ENCODE measurements around the gene ZNF638.

The ZNF638 gene

GRCh38 chr2:71457123-71457915 is 125.7 kb downstream of the ZNF638 start:
- no peak for DNase-seq (ENCODE audit: low read depth)

- DNase-seq (ENCODE audit: low read depth), result no peak
Measured at GRCh38 chr2:71457923-71458322, 126.3 kb downstream of the ZNF638 start.

- no peak for DNase-seq (ENCODE audit: low read depth)
Measured at GRCh38 chr2:71458413-71459083, 127.0 kb downstream of the ZNF638 start.

- DNase-seq (ENCODE audit: low read depth), result no peak
Measured at GRCh38 chr2:71459084-71459431, 127.5 kb downstream of the ZNF638 start.

GRCh38 chr2:71460056-71460455 is 128.5 kb downstream of the ZNF638 start:
- no peak for DNase-seq (ENCODE audit: low read depth)

- DNase-seq (ENCODE audit: low read depth), result no peak
Measured at GRCh38 chr2:71460595-71461303, 129.2 kb downstream of the ZNF638 start.

DNA sequence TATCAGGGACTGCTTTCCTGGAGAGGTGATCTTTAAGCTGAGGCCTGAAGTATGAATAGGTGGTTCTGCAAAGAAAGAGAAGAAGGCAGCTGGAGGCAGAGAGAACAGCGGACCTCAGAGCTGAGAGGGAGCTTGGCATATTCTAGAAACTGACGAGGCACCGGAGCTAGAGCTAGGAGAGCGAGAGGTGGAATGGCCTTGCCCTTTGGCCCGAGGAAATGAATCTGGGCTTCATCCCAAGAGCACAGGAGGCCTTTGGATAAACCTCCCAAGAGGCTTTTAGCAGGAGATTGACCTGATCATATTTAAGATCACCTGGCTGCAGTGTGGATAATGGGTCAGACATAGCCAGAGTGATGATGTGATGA is 129.7 kb downstream of the ZNF638 start:
- DNase-seq (ENCODE audit: low read depth), result no peak

- no peak for DNase-seq (ENCODE audit: low read depth)
Measured at GRCh38 chr2:71462056-71462605, 130.5 kb downstream of the ZNF638 start.

DNA sequence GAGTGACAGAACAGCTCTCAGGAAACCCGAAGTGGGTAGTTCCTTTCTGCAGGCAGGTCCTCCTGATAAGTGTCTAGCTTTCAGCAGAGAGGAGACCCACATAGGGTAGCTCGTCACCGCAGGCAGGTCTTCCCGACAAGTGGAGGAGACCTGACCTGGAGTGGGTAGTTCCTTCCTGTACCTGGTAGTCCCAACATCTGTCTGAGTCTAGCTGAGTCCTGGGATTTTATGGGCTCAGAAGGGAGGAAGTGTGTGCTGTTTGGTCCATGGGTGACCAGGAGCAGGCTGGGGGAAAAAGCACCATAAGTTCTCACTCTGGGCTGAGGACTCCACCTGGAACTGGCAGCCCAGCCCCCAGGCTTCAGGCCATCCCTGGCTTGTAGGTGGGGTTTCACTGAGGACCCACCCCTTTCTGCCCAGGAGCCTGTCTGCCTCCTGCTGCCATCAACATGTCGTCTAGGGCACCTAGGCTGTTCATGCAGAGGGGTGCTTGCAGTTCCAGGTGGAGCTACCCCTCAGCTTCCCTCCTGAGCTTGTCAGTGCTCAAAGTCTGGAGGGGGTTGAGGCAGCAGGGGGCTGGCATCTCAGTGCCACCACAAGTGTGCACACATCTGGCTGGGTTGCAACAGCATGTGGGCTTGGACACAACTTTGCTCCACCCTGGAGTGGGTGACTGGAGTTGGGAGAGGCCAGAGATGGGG is 131.2 kb downstream of the ZNF638 start:
- no peak for DNase-seq (ENCODE audit: low read depth)

DNA sequence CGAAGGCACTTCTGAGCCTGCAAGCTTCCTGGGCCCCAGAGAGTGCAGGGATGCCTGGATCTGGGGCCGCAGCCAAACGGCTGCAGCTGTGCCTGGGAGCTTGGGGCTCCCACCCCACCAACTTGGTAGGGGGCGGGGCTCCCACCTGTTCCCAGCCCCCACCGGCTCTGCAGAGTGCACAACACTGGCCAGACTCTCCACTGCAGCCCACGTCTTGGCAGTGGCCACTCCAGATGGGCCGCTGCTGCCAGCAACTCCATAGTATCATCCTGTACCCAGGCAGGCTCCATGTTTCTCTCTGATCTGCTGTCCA is 131.7 kb downstream of the ZNF638 start:
- no peak for DNase-seq (ENCODE audit: low read depth)

- no peak for DNase-seq (ENCODE audit: low read depth)
Measured at GRCh38 chr2:71464389-71464788, 132.8 kb downstream of the ZNF638 start.

GRCh38 chr2:71465356-71465755 is 133.8 kb downstream of the ZNF638 start:
- no peak for DNase-seq (ENCODE audit: low read depth)

DNA sequence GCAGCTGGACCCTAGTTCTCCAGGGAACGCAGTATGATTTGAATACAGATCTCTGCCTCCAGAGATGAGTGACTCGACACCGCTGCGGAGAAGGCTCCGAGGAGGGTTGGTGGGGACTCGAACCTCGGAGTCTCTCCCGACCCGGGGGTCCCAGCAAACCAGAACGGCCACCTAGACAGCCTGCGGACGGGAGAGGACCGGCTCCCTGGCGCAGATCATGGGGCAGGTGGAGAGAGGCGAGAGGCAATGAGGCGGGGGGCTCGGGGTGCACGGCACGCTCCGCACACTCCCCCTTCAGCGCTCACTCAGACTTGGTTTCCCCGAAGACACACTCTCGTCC is 134.3 kb downstream of the ZNF638 start:
- DNase-seq (ENCODE audit: low read depth), result no peak

DNA sequence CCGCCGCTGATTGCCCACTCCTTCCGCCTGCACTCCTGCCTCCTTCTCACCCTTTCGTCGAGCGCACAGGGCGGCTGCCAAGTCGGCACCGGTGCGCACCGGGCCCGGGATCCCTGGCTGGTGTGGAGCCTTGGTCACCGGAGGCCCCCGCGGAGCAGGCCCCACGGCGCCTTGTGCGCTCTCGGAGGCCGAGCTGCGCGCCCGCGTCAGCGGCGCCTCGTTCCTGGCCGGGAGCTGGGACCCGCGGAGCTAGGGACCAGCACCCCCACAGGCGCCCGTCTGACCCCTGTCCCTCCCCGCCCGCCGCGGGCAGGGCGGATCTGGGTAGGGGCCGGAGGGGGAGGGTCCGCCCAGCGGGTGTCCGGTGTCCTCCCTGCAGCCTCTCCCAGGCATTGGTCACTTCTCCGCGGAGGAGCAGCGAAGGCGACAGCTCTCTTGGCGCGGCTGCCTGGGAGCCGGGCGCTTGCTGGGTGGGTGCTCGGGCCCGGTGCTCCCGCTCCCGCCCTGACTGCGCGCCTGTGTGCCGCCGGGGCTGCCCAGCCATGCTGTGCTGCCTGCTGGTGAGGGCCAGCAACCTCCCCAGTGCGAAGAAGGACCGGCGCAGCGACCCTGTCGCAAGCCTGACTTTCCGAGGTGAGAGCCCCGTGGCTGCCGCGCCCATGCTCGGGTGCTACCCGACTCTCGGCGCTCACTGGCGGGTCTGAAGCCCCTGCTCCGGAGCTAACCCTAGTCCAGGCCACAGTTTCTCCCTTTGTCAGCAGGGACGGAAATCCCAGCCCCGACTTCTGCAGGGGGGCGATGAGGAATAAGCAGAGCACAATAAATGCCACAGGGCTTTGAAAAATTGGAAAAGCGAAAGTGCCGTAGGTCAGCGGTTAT is 135.0 kb downstream of the ZNF638 start:
- DNase-seq (ENCODE audit: low read depth), result no peak

DNA sequence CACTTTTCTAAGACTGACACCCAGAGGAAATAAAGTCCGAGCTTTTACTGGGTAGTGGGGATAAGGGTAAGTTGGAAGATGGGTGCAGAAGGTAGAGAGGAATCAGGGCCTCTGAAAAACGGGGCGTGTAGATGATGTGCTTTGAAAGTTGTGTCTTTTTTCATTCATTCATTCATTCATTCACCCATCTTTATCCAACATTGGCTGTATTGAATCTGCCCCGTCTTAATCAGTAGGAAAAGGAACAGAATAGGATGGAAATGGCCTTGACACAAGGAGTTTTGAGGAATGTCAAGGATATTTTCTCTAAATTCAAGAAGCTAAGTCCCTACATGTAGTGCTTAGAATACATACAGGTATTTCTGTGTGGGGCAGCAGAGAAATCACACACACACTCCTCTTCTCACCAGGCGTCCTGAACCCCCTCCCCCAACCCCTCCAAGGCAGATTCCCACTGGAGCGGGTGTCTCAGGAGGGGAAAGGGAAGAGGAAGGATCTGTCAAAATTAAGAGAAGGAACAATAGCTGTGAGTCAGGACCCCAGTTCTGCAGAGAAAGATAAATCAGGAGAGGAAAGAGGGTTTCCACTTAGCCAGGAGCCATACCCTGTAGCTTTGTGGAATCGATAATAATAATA is 135.7 kb downstream of the ZNF638 start:
- no peak for DNase-seq (ENCODE audit: low read depth)

DNA sequence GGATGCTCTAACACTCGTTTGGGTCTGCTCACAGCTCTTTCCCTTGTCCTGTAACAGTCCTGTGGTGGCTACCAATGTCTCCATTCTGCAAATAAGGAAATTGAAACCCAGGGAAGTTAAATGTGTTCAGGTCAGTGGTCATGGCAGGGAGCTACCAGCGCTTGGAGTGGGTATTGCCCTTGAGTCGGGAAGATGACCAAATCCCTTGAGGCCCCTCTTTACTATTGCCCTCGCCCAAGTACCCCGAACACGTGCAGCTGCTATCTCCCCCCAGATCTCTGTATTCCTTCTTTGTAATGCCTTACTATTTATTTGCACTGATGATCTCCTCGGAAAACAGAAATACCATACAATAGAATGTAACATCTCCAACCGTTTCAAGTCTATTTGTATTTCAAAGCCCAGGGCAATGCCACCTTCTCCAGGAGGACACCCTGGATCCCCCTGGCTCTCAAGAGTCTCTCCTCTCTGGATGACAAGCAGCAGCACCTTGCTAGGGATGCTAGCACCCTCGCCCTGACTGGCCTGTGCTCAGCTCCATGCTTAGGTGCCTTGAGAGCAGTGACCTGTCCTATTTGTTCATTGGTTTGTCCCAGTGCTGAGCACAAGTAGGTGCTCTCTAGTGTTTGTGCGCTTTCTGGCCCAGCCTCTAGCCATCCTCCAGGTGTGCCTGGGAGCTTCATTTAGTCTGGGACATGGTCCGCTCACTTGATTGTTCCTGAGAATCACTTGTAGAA is 136.9 kb downstream of the ZNF638 start:
- DNase-seq (ENCODE audit: low read depth), result no peak

DNA sequence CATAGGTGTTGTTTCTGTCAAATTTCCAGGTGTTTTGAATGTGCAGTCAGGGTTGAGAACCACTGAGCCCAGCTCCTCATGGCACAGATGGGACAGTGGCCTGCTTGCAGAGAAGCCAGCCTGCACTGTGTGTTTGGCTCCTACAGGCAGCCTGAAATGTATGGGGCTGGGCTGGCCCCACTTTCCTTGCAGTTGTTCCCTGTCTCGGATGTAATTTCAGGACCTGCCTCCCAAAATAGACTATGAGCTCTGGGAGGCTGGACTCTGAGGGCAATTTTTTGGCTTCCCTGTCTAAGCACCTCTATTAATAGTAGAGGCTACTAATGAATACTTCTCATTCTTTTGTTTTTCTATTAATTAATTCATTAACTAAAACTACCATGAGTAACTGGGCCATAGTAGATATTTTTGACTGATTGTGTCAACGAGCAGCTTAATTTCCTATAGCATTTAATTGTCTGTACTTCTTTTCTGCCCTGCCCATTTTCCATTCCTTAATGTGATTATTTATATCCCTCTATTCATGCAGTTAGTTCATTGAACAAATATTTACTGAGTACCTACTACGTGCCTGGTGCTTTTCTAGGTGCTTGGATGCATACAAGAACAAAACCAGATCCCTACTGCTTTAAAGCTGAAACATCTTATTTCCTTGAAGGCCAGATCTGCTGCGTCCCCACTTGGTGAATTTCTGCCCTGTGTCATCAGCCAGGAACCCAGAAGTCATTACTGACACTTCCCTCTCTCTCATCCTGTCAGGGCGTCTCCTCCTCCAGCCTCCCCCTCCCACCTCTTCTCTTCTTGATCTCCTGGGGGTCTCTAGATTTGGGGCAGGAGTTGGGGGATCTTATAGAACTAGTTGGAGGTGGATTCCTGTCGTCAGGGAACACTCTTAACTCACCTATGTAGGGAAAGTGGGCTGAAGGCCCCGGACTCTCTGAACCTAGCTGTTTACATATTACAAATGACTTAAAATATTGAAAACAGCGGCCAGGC is 138.1 kb downstream of the ZNF638 start:
- no peak for DNase-seq (ENCODE audit: low read depth)

GRCh38 chr2:71471276-71471675 is 139.7 kb downstream of the ZNF638 start:
- no peak for DNase-seq (ENCODE audit: low read depth)

- no peak for DNase-seq (ENCODE audit: low read depth)
Measured at GRCh38 chr2:71472019-71472418, 140.4 kb downstream of the ZNF638 start.

Data from T-helper 22 cell (primary cell).